ENCODE results near the gene EVX1. TPM values are rescaled to one million over a fixed set of nuclear protein-coding genes. Genes with fewer than 3 reads are reported as not detected.

The EVX1 gene
- total RNA-seq, result not detected

GRCh38 chr7:27242555-27243339 is at the start of gene EVX1:
TSS of gene EVX1 (plus strand) at chr7:27242802. CDS start at chr7:27243031, 229 bp downstream.
- H3K4me3 ChIP-seq (ENCODE audit: low read length), result no peak within 1 kb of the TSS
- H3K4me1 ChIP-seq (ENCODE audit: insufficient read depth, low read length), result peaks cover 6% of the 10 kb centered on the region
- peaks cover 96% of the 10 kb centered on the region for H3K27me3 ChIP-seq (ENCODE audit: insufficient read depth, low read length)
- H3K9me3 ChIP-seq (ENCODE audit: low read depth, low read length), result no peaks in the 10 kb centered on the region

- no peaks in the 10 kb centered on the region for H3K9me3 ChIP-seq (ENCODE audit: low read depth, low read length)
- H3K4me3 ChIP-seq (ENCODE audit: low read length), result no peak overlapping the region
- peaks cover 36% of the 10 kb centered on the region for H3K4me1 ChIP-seq (ENCODE audit: insufficient read depth, low read length)
Measured at GRCh38 chr7:27193335-27194001, 49.1 kb upstream of the EVX1 start.

DNA sequence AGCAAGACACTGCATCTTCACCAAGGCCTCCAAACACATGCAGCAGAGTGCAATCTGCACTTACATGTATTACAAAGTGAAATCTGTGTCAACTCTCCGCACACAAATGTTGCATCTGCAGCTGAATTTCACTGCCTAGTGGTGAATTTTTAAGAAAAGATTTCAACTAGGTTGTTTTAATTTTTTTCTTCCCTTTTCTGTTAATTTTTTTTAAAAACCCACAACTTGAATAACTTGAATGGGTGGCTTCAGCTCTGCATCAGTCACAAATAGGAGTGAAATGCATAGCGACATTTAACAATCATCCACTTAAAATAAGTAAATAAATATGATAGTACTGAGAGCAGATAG is 48.6 kb upstream of the EVX1 start:
- H3K4me1 ChIP-seq (ENCODE audit: insufficient read depth, low read length), result peaks cover 34% of the 10 kb centered on the region
- no peak overlapping the region for H3K4me3 ChIP-seq (ENCODE audit: low read length)
- peaks cover 98% of the 10 kb centered on the region for H3K27me3 ChIP-seq (ENCODE audit: insufficient read depth, low read length)
- H3K9me3 ChIP-seq (ENCODE audit: low read depth, low read length), result no peaks in the 10 kb centered on the region

More at GRCh38 chr7:27193335-27194001, 49.1 kb upstream of the EVX1 start:
- H3K27me3 ChIP-seq (ENCODE audit: insufficient read depth, low read length), result peaks cover 98% of the 10 kb centered on the region

DNA sequence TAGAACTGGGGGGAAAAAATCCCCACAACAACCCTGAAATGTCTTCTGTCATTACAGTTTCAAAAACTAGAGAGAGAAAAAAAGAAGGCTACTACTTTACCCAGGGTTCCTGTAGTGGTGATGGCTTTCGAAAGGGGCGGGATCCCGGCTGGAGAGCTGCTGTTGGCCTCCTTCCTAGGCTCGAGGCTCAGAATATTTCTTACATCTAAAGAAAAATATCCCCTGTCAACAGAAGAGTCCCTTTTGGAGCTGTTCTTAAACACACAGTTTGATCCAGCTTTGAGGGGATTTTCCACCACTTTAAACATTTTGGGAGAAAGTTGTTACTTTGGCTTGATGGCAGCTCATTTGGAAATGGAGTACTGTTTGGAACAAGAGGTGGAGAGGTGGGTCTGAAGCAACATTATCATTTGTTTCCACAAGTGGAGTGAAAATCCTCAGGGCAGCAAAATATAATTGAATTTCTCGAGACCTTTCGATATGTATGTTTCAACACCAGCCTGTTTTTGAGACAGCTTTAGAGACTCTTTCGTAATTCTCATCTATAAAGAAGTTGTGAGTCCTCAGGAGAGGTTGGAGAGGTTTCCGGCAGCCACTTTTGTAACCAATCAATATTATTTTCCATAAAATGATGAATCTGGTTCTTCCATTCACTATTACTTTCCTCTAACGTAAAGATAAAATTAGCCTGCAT is 47.8 kb upstream of the EVX1 start:
- Histone ChIP-seq H3K9me3 (ENCODE audit: low read depth, low read length) (no peaks in the 10 kb centered on the region), H3K27me3 (ENCODE audit: insufficient read depth, low read length) (peaks cover 93% of the 10 kb centered on the region), H3K4me3 (ENCODE audit: low read length) (no peak overlapping the region), H3K4me1 (ENCODE audit: insufficient read depth, low read length) (peaks cover 32% of the 10 kb centered on the region)

DNA sequence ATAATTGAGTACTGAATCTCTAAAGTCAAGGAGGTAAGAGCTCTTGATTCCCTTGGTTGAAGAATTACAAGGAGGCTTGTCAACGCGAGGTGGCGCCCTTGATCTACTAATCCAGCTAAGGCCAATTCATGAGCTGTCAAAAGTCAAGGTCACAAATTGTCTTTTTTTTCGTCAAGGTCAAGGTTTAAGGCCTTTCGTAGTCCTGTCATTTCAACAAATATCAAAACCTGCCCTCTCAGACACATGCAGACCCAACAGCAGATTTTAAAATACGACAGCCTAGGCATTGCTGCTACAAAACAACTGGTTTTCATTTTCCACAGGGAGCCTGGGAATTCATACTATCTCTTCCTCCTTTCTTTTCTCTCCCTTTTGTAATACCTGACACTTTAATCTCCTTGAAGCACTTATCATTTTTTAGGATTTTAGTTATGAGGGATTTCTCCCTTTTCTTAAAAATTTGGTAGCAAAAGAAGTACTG is 46.3 kb upstream of the EVX1 start:
- peaks cover 90% of the 10 kb centered on the region for H3K27me3 ChIP-seq (ENCODE audit: insufficient read depth, low read length)
- no peak overlapping the region for H3K4me3 ChIP-seq (ENCODE audit: low read length)
- peaks cover 44% of the 10 kb centered on the region for H3K4me1 ChIP-seq (ENCODE audit: insufficient read depth, low read length)
- H3K9me3 ChIP-seq (ENCODE audit: low read depth, low read length), result no peaks in the 10 kb centered on the region

DNA sequence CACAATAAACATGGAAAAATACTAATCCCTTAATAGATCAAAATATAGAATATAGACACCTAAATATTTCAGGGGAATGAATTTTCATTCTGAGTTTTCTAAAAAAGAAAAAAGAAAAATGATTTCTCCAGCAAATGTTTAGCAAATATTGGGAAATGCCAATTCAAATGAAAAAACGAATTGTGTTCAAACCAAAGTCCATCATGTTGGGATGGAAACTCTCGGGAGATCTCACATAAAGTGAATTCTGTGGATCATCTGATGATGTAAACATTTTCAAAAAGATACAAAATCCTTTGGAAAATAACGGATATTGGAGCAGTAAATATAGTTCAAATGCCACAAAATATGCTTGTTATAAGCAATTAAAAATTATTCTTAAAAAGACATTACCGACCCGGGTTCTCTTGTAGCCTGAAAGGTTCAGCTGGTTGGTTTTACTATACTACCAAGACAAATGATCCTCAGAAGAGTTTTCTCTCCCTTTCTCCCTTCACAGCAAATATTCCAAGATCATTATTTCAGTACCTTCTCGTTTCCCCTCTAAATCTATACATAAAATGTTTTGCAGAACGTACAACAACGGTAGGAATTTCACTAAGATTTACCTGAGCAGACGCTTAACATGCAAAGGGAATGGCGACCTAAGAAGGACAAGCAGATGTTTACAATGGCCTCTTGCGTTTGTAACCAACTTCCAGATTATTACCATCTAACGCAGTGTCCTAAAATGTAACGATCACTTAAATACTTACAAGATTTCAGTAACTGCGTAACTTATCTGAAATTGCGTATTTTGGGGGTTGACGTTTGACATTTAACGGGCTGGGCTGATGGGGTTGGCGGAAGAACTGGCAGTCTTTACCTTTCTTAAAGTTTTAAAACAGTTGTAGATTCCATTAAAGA is 45.2 kb upstream of the EVX1 start:
- Histone ChIP-seq H3K4me3 (ENCODE audit: low read length) (no peak overlapping the region), H3K9me3 (ENCODE audit: low read depth, low read length) (no peaks in the 10 kb centered on the region), H3K27me3 (ENCODE audit: insufficient read depth, low read length) (peaks cover 90% of the 10 kb centered on the region), H3K4me1 (ENCODE audit: insufficient read depth, low read length) (peaks cover 49% of the 10 kb centered on the region)

DNA sequence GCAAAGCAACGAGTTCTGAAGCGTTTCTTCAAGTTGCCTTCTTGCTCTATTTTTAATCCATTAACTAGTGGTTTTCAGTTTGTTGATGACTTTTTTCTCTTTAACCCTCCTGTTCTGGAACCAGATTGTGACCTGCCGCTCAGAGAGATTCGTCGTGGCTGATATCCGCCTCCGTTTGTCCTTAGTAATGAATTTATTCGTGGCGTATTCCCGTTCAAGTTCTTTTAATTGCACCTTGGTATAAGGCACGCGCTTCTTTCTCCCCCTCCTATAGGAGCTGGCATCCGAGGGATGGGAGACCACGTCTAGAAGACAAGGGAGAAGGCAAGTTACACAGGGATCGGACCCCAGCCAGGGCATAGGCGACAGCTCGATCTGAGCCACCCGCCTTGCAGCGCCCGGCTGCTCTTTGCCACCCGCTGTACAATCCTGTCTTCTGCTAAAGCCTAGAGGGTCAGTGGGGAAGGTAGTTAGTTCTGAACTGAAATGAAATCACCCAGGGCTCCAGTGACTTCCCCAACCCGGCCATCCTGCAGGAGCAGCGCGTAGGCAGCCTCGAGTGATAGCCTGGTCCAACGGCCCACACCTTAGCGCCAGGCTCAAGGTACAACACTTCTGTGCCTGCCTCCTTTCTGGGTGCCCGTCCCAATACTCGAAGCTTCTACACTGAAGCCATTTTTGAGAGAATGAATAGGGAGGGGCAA is 44.3 kb upstream of the EVX1 start:
- H3K27me3 ChIP-seq (ENCODE audit: insufficient read depth, low read length), result peaks cover 92% of the 10 kb centered on the region
- H3K9me3 ChIP-seq (ENCODE audit: low read depth, low read length), result no peaks in the 10 kb centered on the region
- no peak overlapping the region for H3K4me3 ChIP-seq (ENCODE audit: low read length)
- peaks cover 42% of the 10 kb centered on the region for H3K4me1 ChIP-seq (ENCODE audit: insufficient read depth, low read length)

- Histone ChIP-seq H3K9me3 (ENCODE audit: low read depth, low read length) (no peaks in the 10 kb centered on the region), H3K27me3 (ENCODE audit: insufficient read depth, low read length) (peaks cover 92% of the 10 kb centered on the region), H3K4me3 (ENCODE audit: low read length) (no peak overlapping the region), H3K4me1 (ENCODE audit: insufficient read depth, low read length) (peaks cover 34% of the 10 kb centered on the region)
Measured at GRCh38 chr7:27198871-27199801, 43.5 kb upstream of the EVX1 start.

GRCh38 chr7:27199849-27200760 is 42.5 kb upstream of the EVX1 start, which contains the start of gene HOXA13:
TSS of gene HOXA13 (minus strand) at chr7:27200091. CDS start at chr7:27200077, 14 bp downstream.
- H3K9me3 ChIP-seq (ENCODE audit: low read depth, low read length), result no peaks in the 10 kb centered on the region
- H3K4me1 ChIP-seq (ENCODE audit: insufficient read depth, low read length), result peaks cover 43% of the 10 kb centered on the region

GRCh38 chr7:27200761-27201579 is 41.6 kb upstream of the EVX1 start:
- Histone ChIP-seq H3K4me1 (ENCODE audit: insufficient read depth, low read length) (peaks cover 47% of the 10 kb centered on the region), H3K27me3 (ENCODE audit: insufficient read depth, low read length) (peaks cover 92% of the 10 kb centered on the region), H3K9me3 (ENCODE audit: low read depth, low read length) (no peaks in the 10 kb centered on the region), H3K4me3 (ENCODE audit: low read length) (no peak overlapping the region)

More at GRCh38 chr7:27199849-27200760, 42.5 kb upstream of the EVX1 start, which contains the start of gene HOXA13:
- H3K4me3 ChIP-seq (ENCODE audit: low read length), result no peak within 1 kb of the TSS
- H3K27me3 ChIP-seq (ENCODE audit: insufficient read depth, low read length), result peaks cover 92% of the 10 kb centered on the region

- peaks cover 92% of the 10 kb centered on the region for H3K27me3 ChIP-seq (ENCODE audit: insufficient read depth, low read length)
- no peak overlapping the region for H3K4me3 ChIP-seq (ENCODE audit: low read length)
- H3K4me1 ChIP-seq (ENCODE audit: insufficient read depth, low read length), result peaks cover 44% of the 10 kb centered on the region
- no peaks in the 10 kb centered on the region for H3K9me3 ChIP-seq (ENCODE audit: low read depth, low read length)
Measured at GRCh38 chr7:27201580-27202017, 41.0 kb upstream of the EVX1 start.

Measured in mononuclear cell (primary cell).